Liver (tissue), 9 donors: ENCODE measurements around the gene EXTL1. TPM values are rescaled to one million over a fixed set of nuclear protein-coding genes. Genes with fewer than 3 reads are reported as not detected.

Experiments
- DNase-seq: peaks from one replicate; pipeline ENCODE4 v3.0.0-alpha.2; 2017; ENCODE audit warnings: low spot score
- H3K27ac ChIP-seq, 2 donors: one replicate each; pipeline ENCODE4 v1.7.0; 2013; ENCODE audit warnings: inconsistent platforms in 2 of 2, low read length in 2 of 2, control low read depth in 1 of 2, low read depth in 1 of 2, mild to moderate bottlenecking in 1 of 2
- H3K27me3 ChIP-seq, 4 donors: one replicate each; pipeline versions ENCODE4 v1.6.1 to v1.7.0; 2013; ENCODE audit warnings: low read length in 3 of 4, inconsistent platforms in 1 of 4, mild to moderate bottlenecking in 1 of 4, moderate library complexity in 1 of 4; ENCODE audit not compliant: control insufficient read depth in 4 of 4, insufficient read depth in 4 of 4
- H3K36me3 ChIP-seq, 4 donors: one replicate each; pipeline versions ENCODE4 v1.6.1 to v1.7.0; 2013; ENCODE audit warnings: low read length in 3 of 4, mild to moderate bottlenecking in 3 of 4, low read depth in 1 of 4, moderate library complexity in 1 of 4; ENCODE audit not compliant: control insufficient read depth in 4 of 4, insufficient read depth in 3 of 4
- H3K4me1 ChIP-seq, 4 donors: one replicate each; pipeline versions ENCODE4 v1.6.1 to v1.7.0; 2013; ENCODE audit warnings: low read length in 3 of 4, mild to moderate bottlenecking in 3 of 4, moderate library complexity in 1 of 4; ENCODE audit not compliant: control insufficient read depth in 4 of 4, insufficient read depth in 4 of 4
- H3K4me3 ChIP-seq, 3 donors: one replicate each; pipeline versions ENCODE4 v1.6.1 to v1.7.0; 2013; ENCODE audit warnings: low read length in 3 of 3, control low read depth in 1 of 3, low read depth in 1 of 3, mild to moderate bottlenecking in 1 of 3
- H3K9ac ChIP-seq, 2 donors: one replicate each; pipeline ENCODE4 v1.7.0; 2013; ENCODE audit warnings: low read length in 2 of 2, mild to moderate bottlenecking in 2 of 2, moderate library complexity in 2 of 2, control low read depth in 1 of 2, low read depth in 1 of 2
- H3K9me3 ChIP-seq, 4 donors: one replicate each; pipeline versions ENCODE4 v1.6.1 to v1.7.0; 2013; ENCODE audit warnings: low read length in 3 of 4; ENCODE audit not compliant: control insufficient read depth in 4 of 4
- ATF3 ChIP-seq: IDR thresholded peaks from 2 replicates; pipeline ENCODE4 v1.6.1; 2016; ENCODE audit warnings: antibody characterized with exemption
- CTCF ChIP-seq: fragments of 150-350 bp; IDR thresholded peaks from 2 replicates; pipeline ENCODE4 v1.5.1; 2017; ENCODE audit warnings: improper control_type of control experiment, low read depth, low read length; ENCODE audit not compliant: missing input control
- EGR1 ChIP-seq, 2 donors: IDR thresholded peaks; 2 replicates each; pipeline ENCODE4 v1.6.1; 2016 to 2018; ENCODE audit warnings: antibody characterized with exemption in 2 of 2, low read depth in 2 of 2
- FOXA1 ChIP-seq: IDR thresholded peaks from 2 replicates; pipeline ENCODE4 v1.6.1; 2016; ENCODE audit warnings: antibody characterized with exemption
- FOXA2 ChIP-seq: IDR thresholded peaks from 2 replicates; pipeline ENCODE4 v1.6.1; 2016; ENCODE audit warnings: antibody characterized with exemption
- GABPA ChIP-seq, 2 donors: IDR thresholded peaks in 1 of 2; conservative IDR thresholded peaks in 1 of 2; 2 replicates each; pipeline ENCODE4 v1.6.1; 2016; ENCODE audit warnings: antibody characterized with exemption in 2 of 2, mild to moderate bottlenecking in 1 of 2, moderate library complexity in 1 of 2
- HNF4A ChIP-seq, 2 donors: conservative IDR thresholded peaks; 2 replicates each; pipeline ENCODE4 v1.6.1; 2016; ENCODE audit warnings: antibody characterized with exemption in 2 of 2, mild to moderate bottlenecking in 2 of 2
- HNF4G ChIP-seq: IDR thresholded peaks from 2 replicates; pipeline ENCODE4 v1.6.1; 2016; ENCODE audit warnings: antibody characterized with exemption
- JUND ChIP-seq, 2 donors: IDR thresholded peaks; 2 replicates each; pipeline ENCODE4 v1.6.1; 2016; ENCODE audit warnings: antibody characterized with exemption in 2 of 2
- MAX ChIP-seq: IDR thresholded peaks from 2 replicates; pipeline ENCODE4 v1.6.1; 2016; ENCODE audit warnings: antibody characterized with exemption
- NR2F2 ChIP-seq: IDR thresholded peaks from 2 replicates; pipeline ENCODE4 v1.6.1; 2016; ENCODE audit warnings: antibody characterized with exemption
- RAD21 ChIP-seq, 2 donors: IDR thresholded peaks; 2 replicates each; pipeline ENCODE4 v1.6.1; 2016; ENCODE audit warnings: antibody characterized with exemption in 2 of 2, mild to moderate bottlenecking in 2 of 2
- REST ChIP-seq: IDR thresholded peaks from 2 replicates; pipeline ENCODE4 v1.6.1; 2016; ENCODE audit warnings: antibody characterized with exemption, mild to moderate bottlenecking
- RXRA ChIP-seq, 2 donors: IDR thresholded peaks; 2 replicates each; pipeline ENCODE4 v1.6.1; 2017 to 2018; ENCODE audit warnings: antibody characterized with exemption in 2 of 2, mild to moderate bottlenecking in 1 of 2
- SP1 ChIP-seq: IDR thresholded peaks from 2 replicates; pipeline ENCODE4 v1.6.1; 2018; ENCODE audit warnings: antibody characterized with exemption, mild to moderate bottlenecking
- TAF1 ChIP-seq: conservative IDR thresholded peaks from 2 replicates; pipeline ENCODE4 v1.6.1; 2016; ENCODE audit warnings: antibody characterized with exemption, mild to moderate bottlenecking
- YY1 ChIP-seq: IDR thresholded peaks from 2 replicates; pipeline ENCODE4 v1.6.1; 2016; ENCODE audit warnings: antibody characterized with exemption, mild to moderate bottlenecking
- ZBTB33 ChIP-seq: IDR thresholded peaks from 2 replicates; pipeline ENCODE4 v1.6.1; 2016; ENCODE audit warnings: antibody characterized with exemption
- WGBS: extraction: QIAGEN DNeasy Blood & Tissue Kit; methylation state at CpG from one replicate; pipeline ENCODE4 v1.1.7; 2013; 5-methylcytosine and 5-hydroxymethylcytosine counted together
- polyA plus RNA-seq, 2 donors: library from polyadenylated mRNA; stranded (reverse) in 1 of 2; unstranded in 1 of 2; fragments of 200-250 nt in 1 of 2; fragments of >200 nt in 1 of 2; fragmentation: Nextera tagmentation in 1 of 2; extraction: Ambion mirVana in 1 of 2; gene quantifications; one replicate each; pipeline versions ENCODE4 v1.2.1 to v1.2.3, GENCODE V29; 2013 to 2015
- total RNA-seq, 2 donors: library from RNA; depleted of rRNA; stranded (reverse); fragments of >200 nt; gene quantifications; one replicate each; pipeline ENCODE4 v1.2.3, GENCODE V29; 2014
- donor health status: healthy.
- donor health status: healthy.
- donor health status: healthy.
- donor health status: healthy.
- donor health status: healthy.

EXTL1 gene
- total and polyA plus RNA-seq, 4 donors = under 0.01 TPM; not detected in 3

- no peaks in the 10 kb centered on the region for H3K36me3 ChIP-seq
- H3K9ac ChIP-seq = peak overlapping the region; percentile 70 to 94
- H3K9me3 ChIP-seq = no peaks in the 10 kb centered on the region
- WGBS = 2% methylated on average over 13 of the region's 13 CpGs
- no peak for DNase-seq
- no peaks in the 10 kb centered on the region for H3K27me3 ChIP-seq
- peak overlapping the region; percentile 73 to 84 (median 80) for H3K4me3 ChIP-seq
- H3K27ac ChIP-seq = peak overlapping the region; percentile 61 to 83
- peaks cover 2 to 17% (median 13%) of the 10 kb centered on the region in 4 donors for H3K4me1 ChIP-seq
- no peak for TF ChIP-seq ZBTB33
- TF ChIP-seq HNF4G = no peak
- TF ChIP-seq MAX = no peak
- TF ChIP-seq GABPA (IDR thresholded peaks at IDR 0.05 in 1 of 2, conservative IDR thresholded peaks at IDR 0.05 in 1 of 2) = no peak
- TF ChIP-seq RAD21 (IDR thresholded peaks at IDR 0.05) = no peak
- peak; percentile 59 for TF ChIP-seq NR2F2
- no peak for TF ChIP-seq SP1
- TF ChIP-seq FOXA1 = no peak
- TF ChIP-seq CTCF = no peak
- TF ChIP-seq TAF1 = no peak
- TF ChIP-seq YY1 = no peak
- no peak for TF ChIP-seq EGR1 (IDR thresholded peaks at IDR 0.05; ENCODE audit: low read depth in 2 of 2)
- TF ChIP-seq JUND (IDR thresholded peaks at IDR 0.05) = no peak
- peak in 1 of 2 donors; percentile 8 for TF ChIP-seq RXRA (IDR thresholded peaks at IDR 0.05)
- TF ChIP-seq REST = no peak
- TF ChIP-seq FOXA2 = no peak
- peak; percentile 28 to 56 for TF ChIP-seq HNF4A (conservative IDR thresholded peaks at IDR 0.05)
- TF ChIP-seq ATF3 = no peak
Observed at GRCh38 chr1:25996966-25997827, 24.4 kb upstream of the EXTL1 start.
